Right atrium auricular region (tissue), 2 donors: Measurements from ENCODE around the gene LAMC3. TPM values are rescaled to one million over a fixed set of nuclear protein-coding genes. Genes with fewer than 3 reads are reported as not detected.
"Not testable (repeated sequence)": the region's sequence is repeated elsewhere in the genome, so short reads cannot be mapped to it uniquely, and the experiment has no call there.

Experiments
- DNase-seq: peaks from one replicate; pipeline ENCODE4 v3.0.0-alpha.2; 2019; ENCODE audit warnings: low spot score
- H3K27ac ChIP-seq, 2 donors: fragments of 200-600 bp; sonication (generic); 1 replicate in 1 of 2; 2 replicates in 1 of 2; pipeline ENCODE4 v1.5.1; 2016 to 2019
- H3K27me3 ChIP-seq, 2 donors: fragments of 200-600 bp; sonication (generic); one replicate each; pipeline versions ENCODE4 v1.5.1 to v1.6.0; 2017 to 2019
- H3K36me3 ChIP-seq: fragments of 200-600 bp; sonication (generic); one replicate; pipeline ENCODE4 v1.5.1; 2016
- H3K4me1 ChIP-seq, 2 donors: fragments of 200-600 bp; sonication (generic); one replicate each; pipeline versions ENCODE4 v1.5.1 to v1.6.0; 2017 to 2019
- H3K4me3 ChIP-seq, 2 donors: fragments of 200-600 bp; sonication (generic); 1 replicate in 1 of 2; 2 replicates in 1 of 2; pipeline ENCODE4 v1.5.1; 2017 to 2019; ENCODE audit warnings: mild to moderate bottlenecking in 1 of 2, moderate library complexity in 1 of 2
- H3K9me3 ChIP-seq, 2 donors: fragments of 200-600 bp; sonication (generic); one replicate each; pipeline ENCODE4 v1.5.1; 2019
- total RNA-seq, 2 donors: library from RNA; depleted of rRNA; stranded (reverse); fragments of >200 nt; gene quantifications; one replicate each; pipeline ENCODE4 v1.1.0, GENCODE V29; 2016
- TF ChIP-seq, protein P1 (sequence below), 2 donors: fragments of 200-600 bp; sonication (generic); IDR thresholded peaks; one replicate each; pipeline ENCODE4 v1.5.1; 2019; ENCODE audit warnings: antibody characterized with exemption in 2 of 2

The LAMC3 gene
- total RNA-seq, 2 donors from 2014 or later = 0.56 to 1.6 TPM

DNA sequence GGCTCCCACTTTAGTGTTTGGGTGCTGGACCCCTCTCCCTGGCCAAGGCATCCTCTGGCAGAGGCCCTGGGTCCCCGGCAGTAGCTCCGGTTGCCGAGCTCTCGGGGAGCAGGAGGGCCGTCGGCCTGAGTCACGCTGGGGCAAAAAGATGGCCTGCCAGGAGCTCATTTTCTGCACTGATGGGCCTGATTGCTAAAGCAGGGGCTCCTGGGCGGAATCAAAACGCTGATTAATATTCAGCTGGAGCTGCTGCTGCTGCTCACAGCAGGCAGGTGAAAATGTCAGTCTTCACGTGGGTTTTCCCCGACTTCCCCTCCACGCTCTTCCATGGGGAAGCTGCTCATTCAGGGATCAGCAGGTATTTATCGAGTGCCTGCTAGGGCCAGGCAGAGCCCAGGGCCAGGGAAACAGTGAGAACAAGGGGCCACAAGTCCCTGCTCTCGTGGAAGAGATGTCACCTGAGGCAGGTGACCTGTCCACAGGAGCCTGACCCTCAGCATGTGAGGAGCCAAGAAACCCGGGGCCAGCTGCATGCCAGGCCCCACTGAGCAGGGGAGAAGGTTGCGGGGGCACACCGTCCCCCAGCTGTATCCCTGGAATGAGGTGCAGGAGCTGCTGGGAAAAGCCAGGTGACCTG is 22.1 kb downstream of the LAMC3 start:
- DNase-seq = no peak
- Histone ChIP-seq H3K9me3 (no peaks in the 10 kb centered on the region), H3K27me3 (no peaks in the 10 kb centered on the region), H3K4me1 (no peaks in the 10 kb centered on the region), H3K4me3 (no peak overlapping the region), H3K36me3 (no peaks in the 10 kb centered on the region), H3K27ac (no peak overlapping the region)
- TF ChIP-seq, protein P1, sequence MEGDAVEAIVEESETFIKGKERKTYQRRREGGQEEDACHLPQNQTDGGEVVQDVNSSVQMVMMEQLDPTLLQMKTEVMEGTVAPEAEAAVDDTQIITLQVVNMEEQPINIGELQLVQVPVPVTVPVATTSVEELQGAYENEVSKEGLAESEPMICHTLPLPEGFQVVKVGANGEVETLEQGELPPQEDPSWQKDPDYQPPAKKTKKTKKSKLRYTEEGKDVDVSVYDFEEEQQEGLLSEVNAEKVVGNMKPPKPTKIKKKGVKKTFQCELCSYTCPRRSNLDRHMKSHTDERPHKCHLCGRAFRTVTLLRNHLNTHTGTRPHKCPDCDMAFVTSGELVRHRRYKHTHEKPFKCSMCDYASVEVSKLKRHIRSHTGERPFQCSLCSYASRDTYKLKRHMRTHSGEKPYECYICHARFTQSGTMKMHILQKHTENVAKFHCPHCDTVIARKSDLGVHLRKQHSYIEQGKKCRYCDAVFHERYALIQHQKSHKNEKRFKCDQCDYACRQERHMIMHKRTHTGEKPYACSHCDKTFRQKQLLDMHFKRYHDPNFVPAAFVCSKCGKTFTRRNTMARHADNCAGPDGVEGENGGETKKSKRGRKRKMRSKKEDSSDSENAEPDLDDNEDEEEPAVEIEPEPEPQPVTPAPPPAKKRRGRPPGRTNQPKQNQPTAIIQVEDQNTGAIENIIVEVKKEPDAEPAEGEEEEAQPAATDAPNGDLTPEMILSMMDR (IDR thresholded peaks at IDR 0.05) = no peak

DNA sequence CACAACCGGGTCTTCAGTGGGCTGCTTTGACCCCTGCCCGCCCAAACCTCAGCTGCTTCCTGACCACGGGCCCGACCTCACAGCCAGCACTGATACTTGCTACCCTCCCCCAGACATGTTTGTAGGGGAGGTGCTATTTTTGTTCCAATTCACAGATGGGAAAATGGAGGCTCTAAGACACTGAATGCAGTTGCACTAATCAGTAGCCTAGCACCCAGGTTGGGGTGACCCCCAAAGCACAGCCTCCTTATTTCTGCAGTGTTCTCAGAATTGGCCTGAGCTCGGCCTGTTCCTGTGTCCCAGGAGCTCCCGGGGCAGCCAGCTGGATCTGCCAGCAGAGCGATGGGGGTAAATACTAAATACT is 22.6 kb downstream of the LAMC3 start:
- H3K9me3 ChIP-seq = no peaks in the 10 kb centered on the region
- H3K27me3 ChIP-seq = no peaks in the 10 kb centered on the region
- H3K27ac ChIP-seq = no peak overlapping the region
- no peaks in the 10 kb centered on the region for H3K36me3 ChIP-seq
- H3K4me1 ChIP-seq = peaks cover 0 to 3% of the 10 kb centered on the region in 2 donors
- H3K4me3 ChIP-seq = no peak overlapping the region
- DNase-seq = no peak
- TF ChIP-seq, protein P1 (IDR thresholded peaks at IDR 0.05) = no peak

DNA sequence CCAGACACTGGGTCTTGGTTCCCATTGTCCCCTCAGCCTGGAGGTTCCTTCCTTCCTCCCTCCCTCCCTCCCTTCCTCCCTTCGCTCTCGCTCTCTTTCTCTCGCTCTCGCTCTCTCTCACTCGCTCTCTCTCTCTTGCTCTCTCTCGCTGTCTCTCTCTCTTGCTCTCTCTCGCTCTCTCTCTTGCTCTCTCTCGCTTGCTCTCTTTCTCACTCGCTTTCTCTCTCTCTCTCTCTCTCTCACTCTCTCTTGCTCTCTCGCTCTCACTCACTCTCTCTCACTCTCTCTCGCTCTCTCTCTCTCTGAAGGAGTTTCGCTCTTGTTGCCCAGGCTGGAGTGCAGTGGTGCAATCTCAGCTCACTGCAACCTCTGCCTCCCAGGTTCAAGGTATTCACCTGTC is 23.4 kb downstream of the LAMC3 start:
- Histone ChIP-seq H3K27ac (no peak overlapping the region), H3K27me3 (no peaks in the 10 kb centered on the region), H3K36me3 (no peaks in the 10 kb centered on the region), H3K9me3 (no peaks in the 10 kb centered on the region), H3K4me3 (no peak overlapping the region), H3K4me1 (peaks cover 0 to 11% of the 10 kb centered on the region in 2 donors)
- DNase-seq = no peak
- TF ChIP-seq, protein P1 (IDR thresholded peaks at IDR 0.05) = no peak

DNA sequence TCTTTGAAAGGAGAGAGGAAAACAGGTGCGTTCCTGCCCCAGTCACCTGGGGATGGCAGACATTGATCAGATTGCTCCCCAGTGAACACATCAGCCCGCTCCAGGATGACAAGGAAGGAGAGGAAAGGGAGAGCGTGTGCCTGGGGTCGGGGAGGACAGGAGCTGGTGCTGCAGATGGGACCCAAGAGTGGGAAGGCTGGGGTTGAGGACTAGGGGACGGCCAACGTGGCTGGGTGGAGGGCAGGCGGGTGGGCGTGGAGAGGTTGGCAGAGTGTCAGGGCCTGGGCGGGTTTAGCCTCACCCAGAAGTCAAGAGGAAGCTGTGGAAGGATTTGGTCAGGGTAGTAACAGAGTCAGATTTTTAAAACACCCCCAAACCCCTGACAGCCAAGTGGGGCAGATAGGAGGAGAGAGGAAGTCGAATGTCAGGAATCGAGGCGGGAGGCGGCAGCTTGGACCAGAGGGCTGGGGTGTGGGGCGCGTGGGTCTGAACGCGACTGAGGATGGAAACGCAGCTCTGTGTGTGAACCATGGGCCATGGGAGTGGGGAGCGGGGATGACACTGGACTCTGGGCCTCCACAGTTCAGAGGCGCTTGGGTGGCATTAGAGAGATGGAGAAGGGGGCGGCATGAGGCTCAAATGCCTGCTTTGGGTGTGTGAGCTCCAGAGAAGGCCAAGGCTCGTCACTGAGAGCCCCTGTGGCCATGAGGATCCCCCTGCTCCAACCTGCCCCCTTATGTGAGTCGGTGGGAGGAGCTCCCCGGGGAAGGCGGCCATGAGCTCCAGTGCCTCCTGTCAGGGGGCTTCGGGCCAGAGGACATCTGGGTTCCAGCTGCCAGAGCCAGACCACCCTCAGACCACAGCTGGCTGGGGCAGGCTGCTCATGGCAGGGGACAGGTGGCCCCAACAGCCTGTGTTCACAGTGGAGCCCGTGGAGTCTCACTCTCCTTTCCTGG is 24.6 kb downstream of the LAMC3 start:
- Histone ChIP-seq H3K27ac (no peak overlapping the region), H3K9me3 (no peaks in the 10 kb centered on the region), H3K27me3 (no peaks in the 10 kb centered on the region), H3K4me1 (peaks cover 0 to 20% of the 10 kb centered on the region in 2 donors), H3K4me3 (no peak overlapping the region), H3K36me3 (no peaks in the 10 kb centered on the region)
- TF ChIP-seq, protein P1 (IDR thresholded peaks at IDR 0.05) = no peak
- no peak for DNase-seq

DNA sequence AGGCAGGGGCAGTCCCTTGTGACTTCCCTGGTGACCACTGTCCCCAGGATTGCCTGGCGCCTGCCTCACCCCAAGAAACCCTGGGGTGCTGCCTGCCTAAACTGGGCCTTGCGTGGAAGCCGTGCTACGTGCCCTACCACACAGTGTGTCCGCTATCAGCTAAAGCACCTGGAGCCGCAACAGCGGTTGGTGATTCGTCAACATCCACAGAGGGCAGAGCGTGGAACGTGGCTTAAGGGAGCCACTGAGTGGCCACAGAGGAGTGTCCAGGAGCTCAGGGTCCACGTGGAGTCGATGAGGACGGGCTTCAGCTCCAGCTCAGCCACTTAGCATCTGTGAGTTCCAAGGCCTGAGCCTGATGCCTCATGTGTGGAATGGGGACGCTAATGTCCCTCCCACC is 25.3 kb downstream of the LAMC3 start:
- TF ChIP-seq, protein P1 (IDR thresholded peaks at IDR 0.05) = no peak
- Histone ChIP-seq H3K4me3 (no peak overlapping the region), H3K36me3 (no peaks in the 10 kb centered on the region), H3K9me3 (no peaks in the 10 kb centered on the region), H3K27ac (no peak overlapping the region), H3K27me3 (no peaks in the 10 kb centered on the region), H3K4me1 (peaks cover 0 to 20% of the 10 kb centered on the region in 2 donors)
- no peak for DNase-seq

DNA sequence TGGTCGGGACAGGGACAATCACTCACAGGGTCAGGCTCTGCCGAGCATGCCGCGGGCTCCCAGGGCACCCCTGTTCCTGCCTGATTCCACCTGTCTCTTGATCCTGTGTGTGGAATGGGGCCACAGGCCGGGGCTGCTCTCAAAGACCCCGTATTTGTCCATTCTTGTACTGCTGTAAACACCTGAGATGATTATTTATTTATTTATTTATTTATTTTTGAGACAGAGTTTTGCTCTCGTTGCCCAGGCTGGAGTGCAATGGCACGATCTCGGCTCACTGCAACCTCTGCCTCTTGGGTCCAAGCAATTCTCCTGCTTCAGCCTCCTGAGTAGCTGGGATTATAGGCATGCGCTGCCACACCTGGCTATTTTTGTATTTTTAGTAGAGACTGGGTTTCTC is 25.8 kb downstream of the LAMC3 start:
- H3K4me3 ChIP-seq, H3K27me3 ChIP-seq, DNase-seq, H3K36me3 ChIP-seq, H3K9me3 ChIP-seq, H3K27ac ChIP-seq: not testable (repeated sequence)
- peaks cover 0 to 20% of the 10 kb centered on the region in 2 donors for H3K4me1 ChIP-seq
